HG03064 (cell line): ENCODE results near the gene FUT7.
"Not testable (repeated sequence)": the region's sequence is repeated elsewhere in the genome, so short reads cannot be mapped to it uniquely, and the experiment has no call there.

Experiments
- ATAC-seq: cut with Tn5 transposase; IDR thresholded peaks from one replicate; pipeline ENCODE4 v1.9.1; 2021; ENCODE audit warnings: low read depth; ENCODE audit not compliant: unreplicated experiment

Gene FUT7

DNA sequence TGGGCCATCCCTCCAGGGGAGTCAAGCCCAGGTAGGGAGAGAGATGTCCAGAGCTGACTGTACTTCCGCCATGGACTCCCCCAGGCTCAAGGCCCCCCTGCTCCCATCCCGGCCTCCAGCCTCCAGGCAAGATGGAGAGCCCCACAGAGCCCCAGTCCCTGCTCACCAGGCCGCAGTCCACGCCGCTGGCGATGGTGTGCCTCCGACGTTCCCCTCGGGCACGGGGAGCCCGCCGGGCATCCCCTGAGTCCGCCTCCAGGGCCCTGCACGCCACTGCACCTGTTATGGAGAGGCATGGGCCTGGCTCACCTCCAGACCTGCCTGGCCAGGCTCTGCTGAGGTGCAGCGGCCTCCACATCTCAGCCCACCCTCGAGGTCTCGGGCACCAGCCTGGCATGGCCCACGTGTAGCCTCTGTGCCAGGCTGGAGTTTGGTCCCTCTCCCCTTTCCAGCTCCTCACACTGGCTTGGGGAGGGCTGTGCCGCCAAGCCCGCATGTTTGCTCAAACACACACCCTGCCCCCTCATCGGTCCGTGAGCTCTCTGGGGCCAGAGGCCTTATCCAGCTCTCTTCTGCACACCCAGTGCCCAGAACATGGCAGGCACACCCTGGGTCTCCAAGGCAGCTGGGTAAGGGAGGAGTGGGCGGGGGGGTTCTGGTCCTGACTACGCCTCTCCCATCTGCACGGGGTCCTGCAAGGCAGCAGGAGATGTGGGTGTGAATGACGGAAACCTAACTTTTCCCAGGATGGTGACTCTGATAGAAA lies 34.4 kb upstream of the FUT7 start:
- no peak for ATAC-seq

DNA sequence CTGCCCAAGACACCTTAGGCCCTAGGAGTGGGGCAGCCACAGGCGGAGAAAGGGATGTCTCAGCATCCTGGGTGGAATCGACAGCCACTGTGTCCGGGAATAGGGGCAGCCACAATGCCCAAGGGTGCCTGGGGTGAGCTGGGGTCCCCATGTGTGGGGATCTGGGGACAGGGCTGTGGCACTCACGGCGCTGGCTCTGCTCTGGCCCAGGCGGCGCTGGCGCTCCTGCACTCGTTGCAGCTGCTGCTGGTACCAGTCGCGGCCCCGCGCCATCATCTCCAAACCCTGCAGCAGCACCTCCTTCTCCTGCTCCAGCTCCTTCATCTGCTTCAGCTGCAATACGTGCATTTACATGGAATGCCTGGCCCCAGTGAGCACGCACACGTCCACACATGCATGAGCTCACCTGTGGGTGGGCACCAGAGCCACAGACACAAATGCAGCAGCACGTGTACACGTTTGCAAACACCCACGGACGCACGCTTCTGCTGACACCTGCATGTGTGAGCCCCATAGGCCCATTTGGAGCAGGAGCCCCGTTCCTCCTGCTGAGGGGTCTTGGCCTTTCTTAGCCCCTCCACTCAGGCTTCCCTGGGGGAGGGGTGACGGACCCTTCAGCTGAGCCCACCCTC lies 33.6 kb upstream of the FUT7 start:
- no peak for ATAC-seq

DNA sequence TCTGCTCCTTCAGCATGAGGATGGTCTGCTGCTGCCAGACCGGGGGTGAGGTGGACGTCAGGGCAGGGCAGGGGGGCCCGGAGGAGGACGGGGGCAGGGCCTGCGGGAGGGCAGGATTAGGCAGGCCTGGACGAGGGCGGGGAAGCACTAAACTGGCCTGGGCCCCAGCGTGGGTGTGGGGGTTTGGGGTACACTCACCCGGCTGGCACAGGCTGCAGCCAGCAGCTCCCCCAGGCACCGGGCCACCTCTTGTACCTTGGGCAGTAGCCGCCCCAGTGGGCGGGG lies 32.9 kb upstream of the FUT7 start:
- ATAC-seq: no peak

DNA sequence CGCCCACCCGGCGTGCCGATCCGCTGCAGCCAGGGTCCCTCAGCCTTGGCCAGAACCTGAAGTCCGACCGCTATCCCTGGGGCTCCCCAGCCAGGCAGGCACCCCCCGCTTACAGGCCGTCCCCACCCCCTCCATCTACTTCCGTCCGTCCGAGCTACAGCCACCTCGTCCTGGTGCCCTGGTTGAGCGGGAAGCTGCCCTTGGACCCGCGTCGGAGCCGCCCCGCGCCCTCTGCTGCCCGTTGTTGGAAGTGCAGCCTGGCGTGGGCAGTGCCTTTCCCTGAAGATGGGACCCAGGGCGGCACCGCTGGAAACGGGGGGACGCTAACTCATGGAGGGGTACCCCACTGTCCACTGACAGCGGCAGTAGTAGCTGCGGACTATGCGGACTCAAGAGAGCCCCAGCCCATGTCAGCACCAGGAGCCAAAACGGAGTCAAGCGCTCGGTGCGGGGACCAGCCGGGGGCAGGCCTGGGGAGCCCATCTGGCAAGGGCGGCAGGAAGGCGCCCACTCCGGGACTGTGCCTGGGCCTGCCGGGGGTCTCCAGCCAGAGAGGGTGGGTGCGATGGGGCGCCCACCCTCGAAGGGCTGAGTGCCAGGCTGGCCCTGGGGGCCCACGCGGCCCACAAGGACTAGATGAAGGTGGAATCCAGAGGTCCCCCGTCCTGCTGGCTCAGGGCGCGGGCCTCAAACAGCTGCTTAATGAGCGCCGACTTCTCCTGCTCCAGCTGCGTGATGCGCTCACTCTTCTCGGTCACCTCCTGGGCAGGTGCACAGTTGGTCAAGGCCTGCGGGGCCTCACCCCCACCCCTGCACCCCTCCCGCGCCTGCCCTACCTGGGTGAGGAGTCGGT lies 32.4 kb upstream of the FUT7 start:
- ATAC-seq: no peak

- ATAC-seq: no peak
Observed at GRCh38 chr9:137063311-137064026, 31.6 kb upstream of the FUT7 start.

GRCh38 chr9:137062798-137063197 lies 30.9 kb upstream of the FUT7 start:
- not testable (repeated sequence) for ATAC-seq

DNA sequence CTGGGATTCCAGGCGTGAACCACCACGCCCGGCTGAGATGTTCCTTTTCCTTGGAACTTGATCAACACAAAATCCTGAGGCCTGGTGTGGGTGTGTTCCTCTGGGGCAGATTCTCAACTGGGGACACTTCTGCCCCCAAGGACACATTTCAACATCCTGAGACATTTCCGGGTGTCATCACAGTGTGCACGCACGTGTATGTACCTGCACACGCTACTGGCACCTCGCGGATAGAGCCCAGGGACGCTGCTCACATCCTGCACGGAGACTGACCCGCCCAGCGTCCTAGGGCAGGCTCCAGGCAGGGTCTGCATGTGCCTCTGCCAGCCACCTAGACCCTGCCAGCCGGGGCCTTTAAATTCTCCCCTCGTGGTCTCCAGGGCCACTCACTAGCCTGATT lies 30.5 kb upstream of the FUT7 start:
- no peak for ATAC-seq

- no peak for ATAC-seq
Observed at GRCh38 chr9:137058521-137059234, 26.8 kb upstream of the FUT7 start.

DNA sequence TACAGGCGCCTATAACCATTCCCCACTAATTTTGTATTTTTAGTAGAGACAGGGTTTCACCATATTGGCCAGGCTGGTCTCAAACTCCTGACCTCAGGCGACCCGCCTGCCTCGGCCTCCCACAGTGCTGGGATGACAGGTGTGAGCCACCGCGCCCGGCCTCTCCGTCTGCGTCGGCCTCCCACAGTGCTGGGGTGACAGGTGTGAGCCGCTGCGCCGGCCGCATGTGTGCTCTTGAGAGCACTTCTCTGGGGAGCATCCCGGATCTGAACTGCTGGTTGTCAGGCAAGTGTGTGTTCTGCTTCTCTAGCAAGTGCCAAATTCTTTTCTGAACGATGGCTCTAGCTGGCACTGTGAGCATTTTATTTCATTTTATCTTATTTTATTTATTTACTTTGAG lies 25.7 kb upstream of the FUT7 start:
- no peak for ATAC-seq

DNA sequence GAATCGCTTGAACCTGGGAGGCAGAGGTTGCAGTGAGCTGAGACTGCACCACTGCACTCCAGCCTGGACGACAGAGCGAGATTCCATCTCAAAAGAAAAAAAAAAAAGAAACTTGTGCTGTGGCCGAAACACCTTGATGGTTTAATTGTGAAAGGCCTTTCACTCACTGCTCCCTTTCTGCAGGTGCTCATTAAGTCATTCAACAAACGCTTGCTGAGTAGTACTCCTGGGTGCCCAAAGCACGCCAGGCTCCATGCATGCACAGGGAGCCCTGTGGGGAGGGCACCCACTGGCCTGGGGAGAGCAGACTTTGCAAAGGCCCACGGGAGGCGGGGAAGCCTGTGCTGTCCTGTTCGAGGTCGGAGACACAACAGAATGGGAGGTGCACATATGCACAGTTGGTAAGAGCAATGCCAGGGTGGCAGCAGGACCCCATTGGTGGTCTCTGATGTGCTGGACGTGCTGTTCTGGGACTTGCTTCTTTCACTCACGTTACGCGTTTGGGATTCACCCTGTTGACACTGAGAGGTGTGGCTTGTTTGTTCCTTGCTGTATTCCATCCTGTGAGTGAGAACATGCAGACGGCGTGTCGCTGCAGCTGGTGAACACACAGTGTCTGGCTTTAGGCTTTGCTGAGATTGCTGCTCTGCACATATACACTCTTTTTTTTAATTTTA lies 25.0 kb upstream of the FUT7 start:
- ATAC-seq: no peak

DNA sequence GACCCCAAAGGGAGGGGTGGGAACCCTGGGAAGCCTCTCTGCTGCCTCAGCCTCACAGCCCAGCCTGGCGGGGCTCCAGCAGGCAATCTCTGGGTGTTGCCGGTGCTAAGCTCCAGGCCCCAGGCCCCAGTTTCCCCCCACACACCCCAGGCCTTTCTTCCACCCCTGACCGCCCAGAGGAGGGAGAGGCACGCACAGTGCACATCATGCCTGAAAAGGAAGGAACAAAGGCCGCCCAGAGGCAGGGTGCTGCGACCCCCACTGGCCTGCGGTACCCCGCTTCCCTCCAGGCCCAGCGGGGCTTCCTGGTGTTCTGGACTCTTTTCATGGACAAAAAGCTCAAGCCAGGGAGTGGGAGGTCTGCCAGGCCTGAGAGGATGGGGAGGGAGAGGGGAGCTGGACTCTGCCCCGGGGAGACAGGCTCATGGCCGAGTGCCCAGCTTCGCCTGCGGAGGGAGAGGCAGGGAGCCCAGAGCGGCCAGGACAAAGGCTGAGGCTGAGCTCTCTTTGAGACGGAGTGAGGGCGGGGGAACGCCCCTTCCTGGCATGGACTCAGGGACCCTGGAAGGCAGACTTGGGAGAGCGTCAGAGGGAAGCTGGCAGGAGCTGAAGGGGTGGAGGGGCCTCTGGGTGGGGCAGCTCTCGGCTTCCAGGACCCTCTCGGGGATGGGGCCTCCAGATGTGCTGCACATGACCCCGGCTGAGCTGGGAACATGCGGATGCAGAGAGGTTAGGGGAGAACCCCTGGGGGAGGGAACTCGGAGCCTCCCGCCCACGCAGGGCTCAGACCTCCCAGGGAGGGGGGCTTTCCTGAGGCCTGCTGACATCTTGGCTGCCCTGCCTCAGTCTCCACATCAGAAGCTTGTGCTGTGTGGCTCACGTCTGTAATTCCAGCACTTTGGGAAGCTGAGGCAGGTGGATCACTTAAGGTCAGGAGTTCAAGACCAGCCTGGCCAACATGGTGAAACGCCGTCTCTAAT lies 23.8 kb upstream of the FUT7 start:
- no peak for ATAC-seq

DNA sequence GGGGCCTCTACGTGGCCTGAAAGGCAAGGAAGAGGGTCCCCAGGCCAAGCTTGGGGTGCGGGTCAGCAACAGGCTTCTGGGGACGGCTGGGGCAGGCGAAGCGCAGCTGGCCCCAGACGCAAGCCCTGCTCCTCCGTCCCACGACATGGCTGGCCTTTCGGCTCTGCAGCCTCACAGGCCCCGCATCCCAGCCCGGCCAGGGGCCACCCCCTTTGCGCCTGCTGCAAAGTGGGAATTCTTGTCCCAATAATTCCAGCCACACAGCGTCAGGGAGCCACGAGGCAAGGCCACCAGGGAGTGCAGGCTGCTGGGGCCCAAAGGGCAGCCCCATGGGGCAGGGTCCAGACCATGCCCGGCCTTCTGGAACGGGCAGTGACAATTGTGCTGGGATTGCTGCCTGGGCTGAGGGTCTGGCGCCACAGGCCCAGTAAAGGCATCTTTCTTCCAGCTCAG lies 23.1 kb upstream of the FUT7 start:
- no peak for ATAC-seq

GRCh38 chr9:137053944-137054931 lies 22.4 kb upstream of the FUT7 start, which contains the start of gene ENTPD2:
ENTPD2 (minus strand) TSS chr9:137054061; CDS start chr9:137053997, 64 bp downstream.
- no peak for ATAC-seq

DNA sequence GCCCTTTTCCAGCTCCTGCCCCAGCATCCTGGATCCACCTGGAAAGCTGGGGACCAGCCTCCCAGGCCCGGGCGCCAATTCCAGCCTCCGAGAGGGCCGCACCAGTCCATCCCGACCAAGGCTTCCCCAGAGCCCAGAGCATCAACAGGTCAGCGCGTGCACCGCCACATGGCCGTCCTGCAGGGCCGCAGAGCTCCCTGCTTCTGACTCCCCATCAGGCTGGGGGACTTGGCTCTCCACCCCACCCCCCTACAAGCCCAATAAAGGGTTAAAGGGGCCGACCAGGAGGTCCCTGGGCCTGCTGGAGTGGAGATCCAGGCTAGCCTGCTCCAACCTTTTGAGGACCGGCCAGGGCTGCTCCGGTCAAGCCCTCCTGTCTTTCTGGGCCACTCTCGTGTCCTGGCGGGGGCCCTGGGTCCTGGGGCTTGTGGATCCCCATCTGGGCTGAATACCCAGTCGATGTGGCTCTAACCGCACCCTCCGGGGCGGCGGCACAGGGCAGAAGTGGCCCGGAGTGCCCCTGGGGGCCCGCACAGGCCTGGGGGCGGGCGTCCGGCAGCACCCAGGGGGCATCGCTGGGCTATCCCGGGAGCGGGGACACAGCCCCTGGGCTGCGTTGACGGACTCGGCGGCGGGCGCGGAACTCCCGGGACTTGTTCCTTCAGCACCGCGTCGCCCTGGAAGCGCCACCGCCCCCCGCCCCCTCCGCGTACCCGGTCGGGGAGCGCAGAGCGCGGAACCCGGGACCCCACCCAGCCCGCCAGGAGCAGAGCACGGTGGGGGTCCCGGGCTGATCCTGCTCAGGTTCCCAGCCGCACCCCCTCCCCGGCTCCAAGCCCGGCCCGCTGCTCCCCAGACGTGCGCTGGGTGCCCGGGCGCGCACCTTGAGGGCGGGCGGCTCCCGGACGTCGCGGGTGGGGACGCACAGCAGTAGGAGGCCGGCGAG lies 21.4 kb upstream of the FUT7 start:
- no peak for ATAC-seq

GRCh38 chr9:137052293-137052692 lies 20.4 kb upstream of the FUT7 start:
- ATAC-seq: no peak

- no peak for ATAC-seq
Observed at GRCh38 chr9:137051145-137051724, 19.3 kb upstream of the FUT7 start.
